PC-9 (cell line): Measurements from ENCODE around the gene RIMBP2. TPM values are rescaled to one million over a fixed set of nuclear protein-coding genes. Genes with fewer than 3 reads are reported as not detected.

ENCODE experiments used
- BruUV-seq: library from RNA; stranded (reverse); fragments of 400-500 nt; replicated peaks from 2 replicates; lab custom pipeline; 2021; lab: Mats Ljungman, UMichigan
- CTCF ChIA-PET: fragments of 300-600 bp; sonication (Branson Sonifier 250); formaldehyde crosslinking; loops from one replicate; lab custom pipeline; 2022; ENCODE audit warnings: antibody characterized with exemption; lab: Charles Lee
- POLR2A ChIA-PET: fragments of 300-600 bp; sonication (Branson Sonifier 250); formaldehyde crosslinking; loops from one replicate; lab custom pipeline; 2022; ENCODE audit warnings: antibody characterized with exemption; ENCODE audit not compliant: unreplicated experiment; lab: Charles Lee
- DNase-seq, 2 experiments: peaks; one replicate each; pipeline versions ENCODE4 v3.0.0 to v3.0.0-alpha.2; 2015 to 2022; ENCODE audit warnings: mixed read lengths in 1 of 2
- H2AFZ ChIP-seq: fragments of 200-600 bp; sonication (generic); 2 replicates; pipeline ENCODE4 v1.8.1; 2017; ENCODE audit warnings: antibody characterized with exemption
- H3F3A ChIP-seq: fragments of 200-600 bp; sonication (generic); 2 replicates; pipeline ENCODE4 v1.8.1; 2017; ENCODE audit warnings: antibody characterized with exemption, mild to moderate bottlenecking, low read depth; ENCODE audit not compliant: insufficient read depth
- H3K27ac ChIP-seq: fragments of 200-600 bp; sonication (generic); 2 replicates; pipeline ENCODE4 v1.6.1; 2016; ENCODE audit warnings: mixed run types
- H3K27me3 ChIP-seq: fragments of 200-600 bp; sonication (generic); 2 replicates; pipeline ENCODE4 v1.6.1; 2016; ENCODE audit warnings: low read depth, mixed run types; ENCODE audit not compliant: insufficient read depth
- H3K36me3 ChIP-seq: fragments of 200-600 bp; sonication (generic); 2 replicates; pipeline ENCODE4 v1.6.1; 2016; ENCODE audit warnings: low read depth, mixed run types
- H3K4me1 ChIP-seq: fragments of 200-600 bp; sonication (generic); replicated peaks from 2 replicates; pipeline ENCODE4 v1.6.1; 2016; ENCODE audit warnings: mixed run types; ENCODE audit not compliant: insufficient read depth
- H3K4me2 ChIP-seq: fragments of 200-600 bp; sonication (generic); 2 replicates; pipeline ENCODE4 v1.6.1; 2017; ENCODE audit warnings: mixed run types
- H3K4me3 ChIP-seq: fragments of 200-600 bp; sonication (generic); 2 replicates; pipeline ENCODE4 v1.6.1; 2016; ENCODE audit warnings: mixed run types
- H3K79me2 ChIP-seq: fragments of 200-600 bp; sonication (generic); 2 replicates; pipeline ENCODE4 v1.6.1; 2017; ENCODE audit warnings: low read depth, mixed run types
- H3K9me2 ChIP-seq: fragments of 200-600 bp; sonication (generic); 2 replicates; pipeline ENCODE4 v1.8.1; 2017; ENCODE audit warnings: mild to moderate bottlenecking; ENCODE audit not compliant: insufficient read depth
- H3K9me3 ChIP-seq: fragments of 200-600 bp; sonication (generic); 2 replicates; pipeline ENCODE4 v1.8.1; 2016; ENCODE audit warnings: low read depth; ENCODE audit not compliant: insufficient read depth
- H4K20me1 ChIP-seq: fragments of 200-600 bp; sonication (generic); 2 replicates; pipeline ENCODE4 v1.8.1; 2017; ENCODE audit not compliant: insufficient read depth
- CTCF ChIP-seq: fragments of 200-600 bp; sonication (generic); conservative IDR thresholded peaks from 2 replicates; pipeline ENCODE4 v1.6.1; 2017; ENCODE audit warnings: mixed run types, antibody characterized with exemption, mild to moderate bottlenecking, moderate library complexity
- EZH2 ChIP-seq: fragments of 200-600 bp; sonication (generic); IDR thresholded peaks from 2 replicates; pipeline ENCODE4 v1.8.0; 2017; ENCODE audit warnings: antibody characterized with exemption, low read depth
- intact Hi-C: fragments of 100-400 bp; cut with micrococcal nuclease; formaldehyde crosslinking; loops from one replicate; pipeline ENCODE4 v1.10.0; 2022; ENCODE audit not compliant: unreplicated experiment
- total RNA-seq: library from RNA; stranded (reverse); gene quantifications from 2 replicates; pipeline ENCODE4 v1.2.3, GENCODE V29; 2021

RIMBP2 gene
- total RNA-seq, 1 experiment from 2014 or later = not detected

DNA sequence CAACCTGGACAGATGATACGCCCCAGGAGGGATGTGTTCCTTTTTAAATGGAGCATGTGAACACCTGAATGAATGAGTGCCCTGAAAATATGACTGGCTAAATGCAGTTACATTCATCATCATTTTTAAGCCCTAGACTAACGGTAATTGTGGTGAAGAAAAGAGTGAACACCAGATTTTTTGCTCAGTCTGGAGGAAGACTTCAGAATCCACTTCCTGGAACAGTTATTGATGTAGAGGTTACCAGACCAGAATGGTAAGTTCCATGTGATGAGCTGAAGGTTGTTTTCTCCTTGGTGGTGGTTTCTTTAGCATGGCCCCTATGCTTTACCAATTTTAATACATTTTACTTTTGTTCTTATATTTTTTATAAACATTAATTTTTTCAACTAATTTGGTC, 349.1 kb downstream of the RIMBP2 start:
- H3K4me3 ChIP-seq = no peak overlapping the region
- ChIA-PET POLR2A (no interaction called here), CTCF (no interaction called here)
- intact Hi-C loops = no loop called here
- no peaks in the 10 kb centered on the region for H3F3A ChIP-seq
- H3K4me2 ChIP-seq = no peak overlapping the region
- no peaks in the 10 kb centered on the region for H3K4me1 ChIP-seq
- no peak for DNase-seq
- no TSS peak for BruUV-seq
- no peaks in the 10 kb centered on the region for H3K9me2 ChIP-seq
- TF ChIP-seq CTCF (no peak), EZH2 (no peak)
- H3K36me3 ChIP-seq = no peaks in the 10 kb centered on the region
- no peak overlapping the region for H3K27ac ChIP-seq
- no peaks in the 10 kb centered on the region for H4K20me1 ChIP-seq
- peaks cover 90% of the 10 kb centered on the region for H3K27me3 ChIP-seq
- no peaks in the 10 kb centered on the region for H3K79me2 ChIP-seq
- no peaks in the 10 kb centered on the region for H3K9me3 ChIP-seq
- no peak overlapping the region for H2AFZ ChIP-seq

DNA sequence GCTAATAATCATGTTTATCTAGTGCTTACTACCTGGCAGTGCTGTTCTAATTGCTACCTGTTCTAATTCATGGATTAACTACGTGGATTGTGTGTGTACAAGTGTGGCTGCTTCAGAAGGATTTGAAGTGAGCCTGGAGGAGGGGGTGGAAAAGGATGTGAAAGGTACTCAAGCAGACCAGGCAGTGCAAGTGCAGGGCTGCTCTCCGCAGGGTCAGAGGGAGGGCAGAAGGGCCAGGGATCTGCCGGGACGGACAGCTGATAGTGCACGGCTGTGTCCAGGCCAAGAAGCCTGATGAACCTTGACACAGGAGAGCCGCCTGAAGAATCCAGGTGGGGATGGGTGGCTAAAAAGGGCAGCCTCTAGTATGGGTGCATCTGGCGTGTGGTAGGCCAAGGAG, 349.9 kb downstream of the RIMBP2 start:
- no TSS peak for BruUV-seq
- no peak overlapping the region for H3K4me3 ChIP-seq
- ChIA-PET POLR2A (no interaction called here), CTCF (no interaction called here)
- no peaks in the 10 kb centered on the region for H3K4me1 ChIP-seq
- no peaks in the 10 kb centered on the region for H3K36me3 ChIP-seq
- no peak for TF ChIP-seq CTCF
- no peak for TF ChIP-seq EZH2
- no peaks in the 10 kb centered on the region for H3F3A ChIP-seq
- no peaks in the 10 kb centered on the region for H3K79me2 ChIP-seq
- no peak for DNase-seq
- H3K27ac ChIP-seq = no peak overlapping the region
- no peak overlapping the region for H3K4me2 ChIP-seq
- no peak overlapping the region for H2AFZ ChIP-seq
- H3K27me3 ChIP-seq = peaks cover 92% of the 10 kb centered on the region
- no peaks in the 10 kb centered on the region for H3K9me3 ChIP-seq
- intact Hi-C loops = no loop called here
- H3K9me2 ChIP-seq = no peaks in the 10 kb centered on the region
- no peaks in the 10 kb centered on the region; the same call in 1 of the 2 replicates for H4K20me1 ChIP-seq

DNA sequence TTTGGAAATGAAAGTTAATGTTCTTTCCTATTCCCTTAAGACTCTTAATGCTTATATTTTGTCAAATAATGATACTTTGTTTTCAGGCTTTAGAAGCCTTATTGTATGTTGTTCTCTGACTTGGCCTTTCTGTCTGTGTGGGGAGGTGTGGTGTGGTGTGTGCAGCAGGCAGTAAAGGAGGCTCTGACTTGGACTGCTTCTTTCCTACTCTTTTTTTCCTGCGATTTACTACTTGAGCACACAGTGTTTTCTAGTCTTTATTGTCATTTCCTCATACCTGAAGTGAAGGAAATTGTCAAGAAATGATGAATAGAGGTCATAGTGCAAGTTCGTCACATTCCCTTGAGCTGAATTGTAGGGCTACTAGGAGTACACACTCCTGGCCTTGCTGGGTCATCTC, 351.5 kb downstream of the RIMBP2 start:
- Histone ChIP-seq H2AFZ (no peak overlapping the region), H3K27me3 (peaks cover 90% of the 10 kb centered on the region), H3K27ac (no peak overlapping the region), H3K79me2 (no peaks in the 10 kb centered on the region), H3K4me3 (no peak overlapping the region), H3K9me3 (no peaks in the 10 kb centered on the region), H3K36me3 (no peaks in the 10 kb centered on the region), H3F3A (no peaks in the 10 kb centered on the region), H3K4me1 (no peaks in the 10 kb centered on the region), H4K20me1 (no peaks in the 10 kb centered on the region; the same call in 1 of the 2 replicates), H3K4me2 (no peak overlapping the region), H3K9me2 (no peaks in the 10 kb centered on the region)
- POLR2A ChIA-PET = no interaction called here
- intact Hi-C loops = no loop called here
- no TSS peak for BruUV-seq
- CTCF ChIA-PET = no interaction called here
- TF ChIP-seq EZH2 = no peak
- TF ChIP-seq CTCF = no peak
- DNase-seq = no peak
